Peyer's patch (tissue), 4 donors: ENCODE measurements around the gene CD300LB.

ENCODE experiments used
- POLR2A ChIP-seq, 2 donors: fragments of 450-650 bp; IDR thresholded peaks; one replicate each; pipeline ENCODE4 v1.5.1; 2017; ENCODE audit warnings: antibody characterized with exemption in 2 of 2, mild to moderate bottlenecking in 2 of 2, moderate library complexity in 2 of 2
- TF ChIP-seq, protein P1 (sequence below), 6 experiments: fragments of 450-650 bp in 4 of 6; fragments of 200-600 bp in 2 of 6; sonication (generic) in 1 of 6; IDR thresholded peaks; one replicate each; pipeline ENCODE4 v1.5.1; 2017 to 2019; ENCODE audit warnings: antibody characterized with exemption in 6 of 6, mild to moderate bottlenecking in 3 of 6, moderate library complexity in 1 of 6

GRCh38 chr17:74546586-74546985 lies 15.3 kb upstream of the CD300LB start:
- TF ChIP-seq, protein P1, sequence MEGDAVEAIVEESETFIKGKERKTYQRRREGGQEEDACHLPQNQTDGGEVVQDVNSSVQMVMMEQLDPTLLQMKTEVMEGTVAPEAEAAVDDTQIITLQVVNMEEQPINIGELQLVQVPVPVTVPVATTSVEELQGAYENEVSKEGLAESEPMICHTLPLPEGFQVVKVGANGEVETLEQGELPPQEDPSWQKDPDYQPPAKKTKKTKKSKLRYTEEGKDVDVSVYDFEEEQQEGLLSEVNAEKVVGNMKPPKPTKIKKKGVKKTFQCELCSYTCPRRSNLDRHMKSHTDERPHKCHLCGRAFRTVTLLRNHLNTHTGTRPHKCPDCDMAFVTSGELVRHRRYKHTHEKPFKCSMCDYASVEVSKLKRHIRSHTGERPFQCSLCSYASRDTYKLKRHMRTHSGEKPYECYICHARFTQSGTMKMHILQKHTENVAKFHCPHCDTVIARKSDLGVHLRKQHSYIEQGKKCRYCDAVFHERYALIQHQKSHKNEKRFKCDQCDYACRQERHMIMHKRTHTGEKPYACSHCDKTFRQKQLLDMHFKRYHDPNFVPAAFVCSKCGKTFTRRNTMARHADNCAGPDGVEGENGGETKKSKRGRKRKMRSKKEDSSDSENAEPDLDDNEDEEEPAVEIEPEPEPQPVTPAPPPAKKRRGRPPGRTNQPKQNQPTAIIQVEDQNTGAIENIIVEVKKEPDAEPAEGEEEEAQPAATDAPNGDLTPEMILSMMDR (IDR thresholded peaks at IDR 0.05): no peak
- no peak for TF ChIP-seq POLR2A (IDR thresholded peaks at IDR 0.05)
